Bronchial epithelial cell (primary cell): Measurements from ENCODE around the gene TM4SF4. TPM values are rescaled to one million over a fixed set of nuclear protein-coding genes. Genes with fewer than 3 reads are reported as not detected.

Source experiments
- DNase-seq: peaks from one replicate; pipeline ENCODE4 v3.0.0-alpha.2; 2010; ENCODE audit warnings: low read depth
- FAIRE-seq: peaks from 2 replicates; lab custom pipeline; 2011; peaks lifted over from hg19 to GRCh38; lab: Jason Lieb, UNC
- H3K27me3 ChIP-seq: 2 replicates; pipeline ENCODE4 v1.5.1; 2011; ENCODE audit warnings: low read length; ENCODE audit not compliant: control insufficient read depth, insufficient read depth
- H3K36me3 ChIP-seq: 2 replicates; pipeline ENCODE4 v1.5.1; 2011; ENCODE audit warnings: low read length; ENCODE audit not compliant: control insufficient read depth, insufficient read depth
- H3K4me3 ChIP-seq: 2 replicates; pipeline ENCODE4 v1.5.1; 2011; ENCODE audit warnings: mild to moderate bottlenecking, low read depth, low read length, control low read depth
- CTCF ChIP-seq: IDR thresholded peaks from 2 replicates; pipeline ENCODE4 v1.5.1; 2011; ENCODE audit warnings: mild to moderate bottlenecking, moderate library complexity, low read length, control low read depth, inconsistent platforms; ENCODE audit not compliant: insufficient read depth, severe bottlenecking
- total RNA-seq: library from RNA; depleted of rRNA; stranded (reverse); fragments of >200 nt; gene quantifications from 2 replicates; pipeline ENCODE4 v1.2.1, GENCODE V29; 2014

TM4SF4 gene
- total RNA-seq, 1 donor from 2014 or later, result not detected

- DNase-seq (no peak), FAIRE-seq (no peak)
- H3K36me3 ChIP-seq, result no peaks in the 10 kb centered on the region
- peaks cover 2% of the 10 kb centered on the region for H3K27me3 ChIP-seq
- peak; percentile 28 for TF ChIP-seq CTCF
- no peak overlapping the region for H3K4me3 ChIP-seq
Measured at GRCh38 chr3:149487598-149488197, 13.2 kb downstream of the TM4SF4 start.

GRCh38 chr3:149489060-149489690 is 14.7 kb downstream of the TM4SF4 start:
- no peaks in the 10 kb centered on the region for H3K36me3 ChIP-seq
- peak; percentile 59 for TF ChIP-seq CTCF
- H3K27me3 ChIP-seq, result peaks cover 2% of the 10 kb centered on the region

GRCh38 chr3:149490260-149490971 is 15.9 kb downstream of the TM4SF4 start:
- FAIRE-seq (no peak), DNase-seq (no peak)
- Histone ChIP-seq H3K36me3 (no peaks in the 10 kb centered on the region), H3K27me3 (peaks cover 2% of the 10 kb centered on the region), H3K4me3 (no peak overlapping the region)
- no peak for TF ChIP-seq CTCF

More at GRCh38 chr3:149489060-149489690, 14.7 kb downstream of the TM4SF4 start:
- DNase-seq (no peak), FAIRE-seq (no peak)
- no peak overlapping the region for H3K4me3 ChIP-seq

- no peak for FAIRE-seq
- H3K36me3 ChIP-seq, result no peaks in the 10 kb centered on the region
- H3K27me3 ChIP-seq, result peaks cover 2% of the 10 kb centered on the region
- no peak for DNase-seq
- H3K4me3 ChIP-seq, result no peak overlapping the region
- no peak for TF ChIP-seq CTCF
Measured at GRCh38 chr3:149493315-149494021, 19.0 kb downstream of the TM4SF4 start.

GRCh38 chr3:149494022-149494758 is 19.7 kb downstream of the TM4SF4 start:
- Histone ChIP-seq H3K27me3 (peaks cover 2% of the 10 kb centered on the region), H3K36me3 (no peaks in the 10 kb centered on the region), H3K4me3 (no peak overlapping the region)
- FAIRE-seq (no peak), DNase-seq (peak; percentile 44)
- TF ChIP-seq CTCF, result peak; percentile 73
